HCT116 (cell line): Measurements from ENCODE around the gene MEIS2. TPM values are rescaled to one million over a fixed set of nuclear protein-coding genes. Genes with fewer than 3 reads are reported as not detected.

Source experiments
- ATAC-seq: fragments of 200-7000 bp; cut with Tn5 transposase; 2 replicates; pipeline ENCODE4 v1.9.1; 2020; ENCODE audit warnings: mild to moderate bottlenecking, moderate library complexity
- BruUV-seq: library from RNA; stranded (reverse); fragments of 400-500 nt; replicated peaks from 2 replicates; lab custom pipeline; 2021; lab: Mats Ljungman, UMichigan
- CTCF ChIA-PET: fragments of 300-600 bp; sonication (Branson Sonifier 250); formaldehyde crosslinking; loops from one replicate; lab custom pipeline; 2021; ENCODE audit warnings: antibody characterized with exemption; lab: Charles Lee
- POLR2A ChIA-PET: fragments of 300-600, 350-600 bp; sonication (Branson Sonifier 250); formaldehyde crosslinking; loops from one replicate; lab custom pipeline; 2021; ENCODE audit warnings: antibody characterized with exemption; lab: Charles Lee
- RAD21 ChIA-PET, 2 experiments: fragments of 300-600 bp; sonication (Branson Sonifier 250); formaldehyde crosslinking; loops; one replicate each; lab custom pipeline; 2023; ENCODE audit warnings: low total read pairs in 2 of 2; ENCODE audit not compliant: uncharacterized antibody in 2 of 2, unreplicated experiment in 2 of 2, low non-redundant PET in 1 of 2; lab: Charles Lee
- DNase-seq: peaks from one replicate; pipeline ENCODE4 v3.0.0-alpha.2; 2010; ENCODE audit warnings: low read depth, low spot score
- H2AFZ ChIP-seq: fragments of 200-600 bp; shearing (Covaris generic), sonication (generic); 2 replicates; pipeline ENCODE4 v1.6.1; 2017; ENCODE audit warnings: low read depth, mixed run types, mixed read lengths, antibody characterized with exemption, low read length; ENCODE audit not compliant: poor library complexity, severe bottlenecking
- H3K27ac ChIP-seq: 2 replicates; pipeline ENCODE4 v1.5.1; 2012; ENCODE audit warnings: low read depth, low read length
- H3K27me3 ChIP-seq: fragments of 200-600 bp; sonication (generic); 2 replicates; pipeline ENCODE4 v1.6.1; 2016; ENCODE audit warnings: mixed run types, low read length, mixed read lengths; ENCODE audit not compliant: insufficient read depth
- H3K36me3 ChIP-seq, 2 experiments: fragments of 200-500 bp in 1 of 2; fragments of 200-600 bp in 1 of 2; sonication (Bioruptor generic) in 1 of 2; sonication (generic) in 1 of 2; 2 replicates each; pipeline versions ENCODE4 v1.5.1 to v1.6.1; 2014 to 2016; ENCODE audit warnings: low read length in 2 of 2, inconsistent platforms in 1 of 2, mixed read lengths in 1 of 2, mixed run types in 1 of 2; ENCODE audit not compliant: insufficient read depth in 2 of 2, control insufficient read depth in 1 of 2
- H3K4me1 ChIP-seq, 2 experiments: fragments of 200-600 bp in 1 of 2; sonication (generic) in 1 of 2; 2 replicates each; pipeline versions ENCODE4 v1.5.1 to v1.6.1; 2012 to 2017; ENCODE audit warnings: low read length in 2 of 2, inconsistent platforms in 1 of 2, mild to moderate bottlenecking in 1 of 2, mixed read lengths in 1 of 2, mixed run types in 1 of 2, moderate library complexity in 1 of 2; ENCODE audit not compliant: insufficient read depth in 2 of 2, control insufficient read depth in 1 of 2
- H3K4me2 ChIP-seq: fragments of 200-600 bp; sonication (generic); 2 replicates; pipeline ENCODE4 v1.6.1; 2017; ENCODE audit warnings: mixed run types, low read length, mixed read lengths
- H3K4me3 ChIP-seq, 2 experiments: fragments of 200-600 bp in 1 of 2; sonication (generic) in 1 of 2; replicated peaks in 1 of 2; 2 replicates each; pipeline ENCODE4 v1.5.1; 2011 to 2016; ENCODE audit warnings: low read length in 2 of 2, control low read depth in 1 of 2, low read depth in 1 of 2, mild to moderate bottlenecking in 1 of 2, mixed read lengths in 1 of 2, mixed run types in 1 of 2
- H3K79me2 ChIP-seq: fragments of 200-600 bp; sonication (generic); 2 replicates; pipeline ENCODE4 v1.6.1; 2017; ENCODE audit warnings: mild to moderate bottlenecking, mixed run types, low read length, moderate library complexity, mixed read lengths; ENCODE audit not compliant: insufficient read depth
- H3K9ac ChIP-seq: fragments of 200-600 bp; sonication (generic); 2 replicates; pipeline ENCODE4 v1.6.1; 2016; ENCODE audit warnings: low read length, mixed read lengths
- H3K9me2 ChIP-seq: fragments of 200-600 bp; sonication (generic), shearing (Covaris generic); 2 replicates; pipeline ENCODE4 v1.6.1; 2017; ENCODE audit warnings: mixed run types, mild to moderate bottlenecking, moderate library complexity; ENCODE audit not compliant: insufficient read depth
- H3K9me3 ChIP-seq, 2 experiments: fragments of 200-500 bp in 1 of 2; fragments of 200-600 bp in 1 of 2; sonication (Bioruptor generic) in 1 of 2; sonication (generic) in 1 of 2; 2 replicates each; pipeline ENCODE4 v1.6.1; 2014 to 2017; ENCODE audit warnings: low read length in 2 of 2, mixed read lengths in 2 of 2, inconsistent platforms in 1 of 2, low read depth in 1 of 2, mild to moderate bottlenecking in 1 of 2, mixed run types in 1 of 2, moderate library complexity in 1 of 2; ENCODE audit not compliant: control insufficient read depth in 1 of 2, insufficient read depth in 1 of 2
- H4K20me1 ChIP-seq: fragments of 200-600 bp; sonication (generic), shearing (Covaris generic); 2 replicates; pipeline ENCODE4 v1.6.1; 2017; ENCODE audit warnings: mixed run types, mild to moderate bottlenecking, moderate library complexity; ENCODE audit not compliant: insufficient read depth
- CEBPB ChIP-seq: IDR thresholded peaks from 2 replicates; pipeline ENCODE4 v1.6.1; 2012; ENCODE audit warnings: low read depth
- CTCF ChIP-seq, 3 experiments: fragments of 200-600 bp in 1 of 3; sonication (generic) in 1 of 3; IDR thresholded peaks in 2 of 3; conservative IDR thresholded peaks in 1 of 3; 2 replicates each; pipeline ENCODE4 v1.5.1; 2012 to 2017; ENCODE audit warnings: low read depth in 2 of 3, low read length in 2 of 3, antibody characterized with exemption in 1 of 3, borderline replicate concordance in 1 of 3, control low read depth in 1 of 3, mild to moderate bottlenecking in 1 of 3, mixed read lengths in 1 of 3, mixed run types in 1 of 3, moderate library complexity in 1 of 3; ENCODE audit not compliant: insufficient read depth in 1 of 3
- ELF1 ChIP-seq: IDR thresholded peaks from 2 replicates; pipeline ENCODE4 v1.6.1; 2012; ENCODE audit warnings: low read depth, borderline replicate concordance
- EZH2phosphoT487 ChIP-seq: fragments of 200-600 bp; IDR thresholded peaks from 2 replicates; pipeline ENCODE4 v1.6.1; 2018; ENCODE audit warnings: antibody characterized with exemption, borderline replicate concordance
- FOSL1 ChIP-seq: IDR thresholded peaks from 2 replicates; pipeline ENCODE4 v1.6.1; 2012; ENCODE audit warnings: low read depth
- JUND ChIP-seq: IDR thresholded peaks from 2 replicates; pipeline ENCODE4 v1.6.1; 2012
- MAX ChIP-seq: IDR thresholded peaks from 2 replicates; pipeline ENCODE4 v1.6.1; 2012
- POLR2A ChIP-seq: IDR thresholded peaks from 2 replicates; pipeline ENCODE4 v1.7.0; 2011; ENCODE audit warnings: borderline replicate concordance; ENCODE audit not compliant: insufficient read depth, insufficient read length; ENCODE audit errors: extremely low read depth
- POLR2AphosphoS5 ChIP-seq: IDR thresholded peaks from 2 replicates; pipeline ENCODE4 v1.6.1; 2011; ENCODE audit warnings: mild to moderate bottlenecking, low read depth, low read length, moderate library complexity
- REST ChIP-seq: IDR thresholded peaks from 2 replicates; pipeline ENCODE4 v1.6.1; 2012; ENCODE audit warnings: low read depth
- SIN3A ChIP-seq: IDR thresholded peaks from 2 replicates; pipeline ENCODE4 v1.6.1; 2012; ENCODE audit warnings: low read depth
- SP1 ChIP-seq: IDR thresholded peaks from 2 replicates; pipeline ENCODE4 v1.6.1; 2012; ENCODE audit warnings: low read depth
- TCF7L2 ChIP-seq: IDR thresholded peaks from 2 replicates; pipeline ENCODE4 v1.7.0; 2011; ENCODE audit warnings: borderline replicate concordance, inconsistent platforms; ENCODE audit not compliant: insufficient read depth, insufficient read length; ENCODE audit errors: extremely low read depth
- YY1 ChIP-seq: IDR thresholded peaks from 2 replicates; pipeline ENCODE4 v1.6.1; 2011; ENCODE audit warnings: low read length, low read depth, moderate library complexity, mild to moderate bottlenecking; ENCODE audit not compliant: insufficient replicate concordance; ENCODE audit errors: extremely low read depth
- ZBTB33 ChIP-seq: IDR thresholded peaks from 2 replicates; pipeline ENCODE4 v1.6.1; 2011; ENCODE audit warnings: mild to moderate bottlenecking, low read length, moderate library complexity; ENCODE audit not compliant: insufficient replicate concordance; ENCODE audit errors: extremely low read depth
- intact Hi-C: fragments of 100-400 bp; cut with micrococcal nuclease; formaldehyde crosslinking; loops from 2 replicates; pipeline ENCODE4 v1.10.0; 2022
- total RNA-seq: library from RNA; stranded (reverse); gene quantifications from one replicate; pipeline ENCODE4 v1.2.1, GENCODE V29; 2021; ENCODE audit not compliant: unreplicated experiment
- TF ChIP-seq, protein P1 (sequence below): IDR thresholded peaks from 2 replicates; pipeline ENCODE4 v1.6.1; 2012

MEIS2 gene
- total RNA-seq, 1 experiment from 2014 or later = 11.5 TPM

DNA sequence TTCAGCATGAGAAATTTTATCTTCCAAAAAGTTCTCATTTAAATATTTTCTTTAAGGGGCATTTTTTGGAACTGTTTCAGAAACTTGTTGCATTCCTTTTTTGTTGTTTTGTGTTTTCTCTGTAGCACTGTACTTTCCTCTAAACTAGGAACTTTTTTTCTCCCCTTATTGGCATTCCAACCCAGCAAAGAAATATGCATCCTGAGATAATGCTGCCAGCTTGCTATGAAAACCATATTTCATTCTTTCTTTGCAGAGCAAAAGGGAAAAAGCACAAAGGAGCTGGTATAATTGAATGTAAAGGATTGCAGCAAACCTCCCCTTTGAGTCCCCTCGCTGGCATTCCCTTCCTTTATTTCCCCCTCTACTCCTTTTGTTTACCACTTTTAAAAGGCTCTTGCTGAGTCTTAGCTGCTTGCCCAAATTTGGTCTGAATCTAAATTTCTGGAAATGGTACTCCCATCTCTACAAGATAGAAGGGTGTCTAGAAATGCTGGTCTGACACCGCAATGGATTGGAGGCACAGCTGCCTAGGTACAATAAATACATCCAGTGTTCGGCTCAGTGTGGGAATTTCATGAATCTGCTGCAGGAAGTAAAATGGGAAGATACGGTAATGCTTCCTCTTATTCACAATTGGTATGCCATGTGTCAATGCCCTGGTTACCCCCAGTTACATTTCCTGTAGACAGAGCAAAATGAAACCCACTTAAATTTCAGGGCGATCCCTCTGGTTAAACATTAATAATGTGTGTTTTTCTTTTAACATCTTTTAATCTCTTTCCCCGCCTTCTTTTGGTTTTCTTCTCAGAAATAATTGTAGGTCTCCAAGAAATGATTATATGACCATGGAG is 156.6 kb downstream of the MEIS2 start:
- no peak overlapping the region for H3K4me2 ChIP-seq
- no peaks in the 10 kb centered on the region for H3K4me1 ChIP-seq
- H3K4me3 ChIP-seq = no peak overlapping the region
- CTCF ChIA-PET = no interaction called here
- no TSS peak for BruUV-seq
- intact Hi-C loops = no loop called here
- ATAC-seq = no peak
- H3K9me3 ChIP-seq = no peaks in the 10 kb centered on the region
- DNase-seq = no peak
- POLR2A ChIA-PET = no interaction called here
- H3K79me2 ChIP-seq = no peaks in the 10 kb centered on the region
- H3K9ac ChIP-seq = no peak overlapping the region
- no peaks in the 10 kb centered on the region for H3K36me3 ChIP-seq
- H4K20me1 ChIP-seq = no peaks in the 10 kb centered on the region
- no peaks in the 10 kb centered on the region; the same call in 1 of the 2 replicates for H3K9me2 ChIP-seq
- RAD21 ChIA-PET = no interaction called here
- H2AFZ ChIP-seq = no peak overlapping the region
- H3K27me3 ChIP-seq = no peaks in the 10 kb centered on the region
- no peak overlapping the region for H3K27ac ChIP-seq
- TF ChIP-seq SP1 = no peak
- TF ChIP-seq JUND = no peak
- TF ChIP-seq ZBTB33 = no peak
- no peak for TF ChIP-seq REST
- TF ChIP-seq, protein P1, sequence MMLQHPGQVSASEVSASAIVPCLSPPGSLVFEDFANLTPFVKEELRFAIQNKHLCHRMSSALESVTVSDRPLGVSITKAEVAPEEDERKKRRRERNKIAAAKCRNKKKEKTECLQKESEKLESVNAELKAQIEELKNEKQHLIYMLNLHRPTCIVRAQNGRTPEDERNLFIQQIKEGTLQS = no peak
- TF ChIP-seq CEBPB = no peak
- no peak for TF ChIP-seq MAX
- TF ChIP-seq TCF7L2 = no peak
- TF ChIP-seq POLR2A = no peak
- no peak for TF ChIP-seq POLR2AphosphoS5
- no peak for TF ChIP-seq ELF1
- TF ChIP-seq YY1 = no peak
- TF ChIP-seq EZH2phosphoT487 = no peak
- no peak for TF ChIP-seq CTCF (IDR thresholded peaks at IDR 0.05 in 2 of 3, conservative IDR thresholded peaks at IDR 0.05 in 1 of 3; ENCODE audit: borderline replicate concordance in 1 of 3, insufficient read depth in 1 of 3, low read depth in 2 of 3, low read length in 2 of 3)
- TF ChIP-seq FOSL1 = no peak
- no peak for TF ChIP-seq SIN3A
